RCC 7860 (cell line): ENCODE measurements around the gene LAMA3.
A peak's percentile ranks its signal among the peaks of the same experiment; 100 is the strongest.

Experiments used
- DNase-seq: peaks from one replicate; pipeline ENCODE4 v3.0.0-alpha.2; 2015; ENCODE audit warnings: low spot score
- FAIRE-seq: peaks from 2 replicates; lab custom pipeline; 2012; peaks lifted over from hg19 to GRCh38; lab: Jason Lieb, UNC

LAMA3 gene

DNA sequence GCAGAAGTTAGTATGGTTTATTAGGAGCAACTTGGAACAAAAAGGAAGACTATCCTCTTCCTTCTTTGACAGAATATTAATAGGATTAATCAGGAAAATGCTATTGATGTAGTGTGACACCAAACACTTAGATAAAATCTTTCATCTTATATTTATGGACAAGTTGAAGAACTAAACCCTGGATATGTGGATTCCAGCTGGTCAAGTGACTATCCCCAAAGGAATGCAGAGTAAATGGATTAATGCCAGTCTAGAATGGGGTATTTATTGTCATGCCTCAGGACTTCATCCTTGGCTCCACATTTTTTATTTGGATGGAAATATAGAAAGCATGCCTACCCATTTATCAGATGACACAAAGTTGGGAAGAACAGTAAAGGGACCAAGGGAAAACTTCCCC is 201.3 kb downstream of the LAMA3 start:
- DNase-seq (peak; percentile 14), FAIRE-seq (no peak)

DNA sequence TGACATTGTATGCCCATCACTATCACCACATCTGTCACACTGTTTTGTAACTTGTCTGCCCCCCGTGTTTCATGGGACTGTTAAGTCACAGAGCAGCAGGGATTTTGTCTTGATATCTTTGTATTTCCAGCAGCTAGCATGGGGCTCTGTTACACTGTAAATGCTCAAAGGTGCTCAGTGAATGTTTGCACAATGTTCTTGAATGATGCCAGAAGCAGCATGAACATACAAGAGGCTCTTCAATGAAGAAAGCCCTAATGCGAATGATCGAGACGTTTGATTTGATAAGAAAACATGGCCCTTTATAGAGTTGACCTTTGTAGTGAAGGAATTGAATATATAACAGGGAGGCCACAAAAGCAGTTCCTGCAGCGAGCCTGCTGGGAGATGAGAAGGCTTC is 204.4 kb downstream of the LAMA3 start:
- DNase-seq, result no peak
- no peak for FAIRE-seq

DNA sequence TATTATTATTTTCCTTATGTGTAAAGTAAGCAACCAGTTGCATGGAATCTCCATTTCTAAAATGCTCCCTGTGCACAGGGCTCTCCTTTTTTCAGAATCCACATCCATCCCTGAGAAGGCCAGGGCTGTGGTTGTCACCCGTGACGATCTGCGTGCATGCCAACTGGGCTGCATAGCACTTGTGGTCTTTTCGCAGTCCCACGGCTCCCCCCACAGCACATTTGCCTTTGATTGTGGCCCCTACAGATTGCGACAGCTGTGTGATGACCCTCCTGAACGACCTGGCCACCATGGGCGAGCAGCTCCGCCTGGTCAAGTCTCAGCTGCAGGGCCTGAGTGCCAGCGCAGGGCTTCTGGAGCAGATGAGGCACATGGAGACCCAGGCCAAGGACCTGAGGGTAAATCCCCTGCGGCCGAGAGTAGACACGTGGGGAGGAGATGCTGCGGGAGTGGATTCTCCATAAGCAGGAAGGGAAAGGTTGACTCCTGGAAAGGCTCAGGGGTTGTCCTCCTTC is 205.5 kb downstream of the LAMA3 start:
- FAIRE-seq, result no peak

DNA sequence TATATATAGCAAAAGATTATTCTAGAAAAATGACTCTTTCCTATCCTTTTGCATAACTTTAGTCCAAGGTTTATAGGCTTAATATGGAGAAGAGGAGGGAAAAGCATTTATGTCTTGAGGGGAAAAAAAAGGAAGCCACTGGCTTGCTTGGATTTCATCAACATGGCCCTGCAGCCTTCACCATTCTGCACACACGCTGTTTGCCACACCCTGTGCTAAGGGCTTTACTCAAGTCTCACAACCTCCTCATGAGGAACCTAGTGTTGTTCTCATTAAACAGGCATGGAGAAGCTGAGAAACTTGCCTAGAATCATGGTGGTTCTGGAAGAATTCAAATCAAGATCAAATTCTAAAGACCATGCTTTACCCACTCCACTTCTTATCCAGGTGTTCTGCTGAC is 208.0 kb downstream of the LAMA3 start:
- FAIRE-seq, result no peak
- no peak for DNase-seq

More for the DNA sequence above, 205.5 kb downstream of the LAMA3 start:
- DNase-seq, result no peak

DNA sequence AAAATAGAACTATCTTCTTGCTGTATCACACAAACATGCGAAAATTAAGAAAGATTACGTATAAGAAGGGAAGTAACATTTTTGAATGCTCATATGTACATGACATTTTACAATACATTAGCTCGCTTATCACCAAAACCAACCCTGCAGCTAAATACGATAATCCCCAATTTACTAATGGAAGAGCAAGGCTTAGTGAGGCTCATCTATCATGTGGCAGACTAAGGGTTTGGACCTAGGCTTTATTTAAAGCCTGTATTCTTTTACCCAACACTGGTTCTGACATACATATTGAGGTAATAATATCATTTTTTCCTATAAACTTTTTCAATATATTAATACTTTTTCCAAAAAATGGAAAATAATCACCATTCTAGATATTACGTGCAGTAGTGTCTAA is 208.5 kb downstream of the LAMA3 start:
- DNase-seq, result no peak
- FAIRE-seq, result no peak

DNA sequence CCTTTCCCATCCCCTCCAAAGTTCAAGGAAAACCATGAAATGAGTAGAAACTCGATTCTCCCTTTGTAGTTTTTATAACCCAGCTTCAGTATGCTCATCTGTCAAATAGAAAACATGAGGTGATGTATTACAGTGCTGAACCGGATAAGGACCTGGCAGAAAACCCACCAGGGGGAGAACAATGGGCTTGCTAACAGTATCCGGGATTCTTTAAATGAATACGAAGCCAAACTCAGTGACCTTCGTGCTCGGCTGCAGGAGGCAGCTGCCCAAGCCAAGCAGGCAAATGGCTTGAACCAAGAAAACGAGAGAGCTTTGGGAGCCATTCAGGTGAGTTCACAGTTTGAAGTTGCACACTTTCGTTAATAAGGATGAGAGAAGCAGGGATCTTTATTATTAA is 211.7 kb downstream of the LAMA3 start:
- no peak for FAIRE-seq
- DNase-seq, result no peak

DNA sequence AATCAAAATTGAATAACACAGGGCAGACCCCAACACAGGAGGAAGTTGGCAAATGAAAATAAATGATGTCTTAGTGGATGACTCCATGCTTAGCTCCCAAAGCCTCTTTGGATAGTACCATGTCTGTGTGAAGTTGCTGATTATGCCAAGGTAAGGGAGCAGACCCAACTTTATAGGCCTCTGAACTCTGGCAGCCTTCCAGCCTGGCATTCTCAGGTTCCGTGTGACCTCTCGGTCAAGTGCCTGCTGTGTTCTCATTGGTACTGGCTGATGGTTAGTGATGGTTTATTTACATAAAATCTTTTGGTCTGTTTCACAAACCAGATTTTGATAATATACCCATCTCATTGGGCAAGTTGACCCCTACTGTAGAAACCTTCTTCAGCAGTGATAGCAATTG is 213.1 kb downstream of the LAMA3 start:
- FAIRE-seq (no peak), DNase-seq (no peak)

DNA sequence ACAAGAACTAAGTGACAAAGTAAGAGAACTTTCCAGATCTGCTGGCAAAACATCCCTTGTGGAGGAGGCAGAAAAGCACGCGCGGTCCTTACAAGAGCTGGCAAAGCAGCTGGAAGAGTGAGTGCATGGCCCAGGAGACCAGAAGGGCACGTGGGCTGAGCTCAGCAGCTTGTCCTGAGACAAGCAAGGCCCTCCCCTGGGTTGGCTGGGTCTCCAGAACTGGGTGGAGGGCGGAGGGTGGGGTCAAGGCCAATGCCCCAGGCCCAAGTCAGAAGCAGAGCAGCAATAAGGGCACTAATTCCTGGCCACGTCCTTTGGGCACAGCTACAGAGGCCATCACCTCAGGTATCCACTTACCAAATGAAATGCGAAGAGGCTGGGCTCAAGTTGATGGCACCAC is 214.7 kb downstream of the LAMA3 start:
- no peak for DNase-seq
- no peak for FAIRE-seq

DNA sequence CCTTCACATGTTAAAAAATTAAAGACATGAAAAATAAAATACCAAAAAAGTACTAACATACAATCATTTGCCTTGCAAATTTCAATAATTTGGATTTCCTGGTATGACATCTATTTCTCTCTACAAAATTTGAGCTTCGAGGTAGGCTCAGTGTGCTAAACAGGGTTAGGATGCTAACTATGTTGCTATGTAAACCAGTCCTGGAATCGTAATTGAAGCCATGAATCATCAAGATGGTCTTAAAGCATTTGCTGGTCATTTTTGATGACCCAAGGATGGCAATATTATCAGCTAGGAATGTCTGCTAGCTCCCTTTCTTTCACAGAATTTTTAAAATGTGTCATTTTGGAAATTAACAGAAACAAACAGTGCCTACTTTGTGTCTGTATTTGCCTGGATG is 217.4 kb downstream of the LAMA3 start:
- DNase-seq, result no peak
- no peak for FAIRE-seq

DNA sequence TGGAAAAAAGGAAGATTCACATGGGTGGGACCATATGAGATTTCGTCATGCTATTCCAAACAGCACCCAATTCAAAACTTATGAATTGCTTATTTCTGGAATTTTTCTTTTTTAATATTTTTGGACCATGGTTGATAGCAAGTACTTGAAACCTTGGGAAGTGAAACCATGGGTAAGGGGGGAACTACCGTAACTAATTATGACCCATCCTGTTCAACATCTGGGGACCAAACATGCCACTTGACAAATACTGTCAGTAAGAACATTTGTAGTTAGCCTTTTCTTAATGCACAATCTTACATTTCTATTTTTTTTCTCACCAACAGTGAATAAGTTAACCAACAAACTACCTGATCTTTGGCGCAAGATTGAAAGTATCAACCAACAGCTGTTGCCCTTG is 219.6 kb downstream of the LAMA3 start:
- DNase-seq, result no peak
- FAIRE-seq, result no peak

DNA sequence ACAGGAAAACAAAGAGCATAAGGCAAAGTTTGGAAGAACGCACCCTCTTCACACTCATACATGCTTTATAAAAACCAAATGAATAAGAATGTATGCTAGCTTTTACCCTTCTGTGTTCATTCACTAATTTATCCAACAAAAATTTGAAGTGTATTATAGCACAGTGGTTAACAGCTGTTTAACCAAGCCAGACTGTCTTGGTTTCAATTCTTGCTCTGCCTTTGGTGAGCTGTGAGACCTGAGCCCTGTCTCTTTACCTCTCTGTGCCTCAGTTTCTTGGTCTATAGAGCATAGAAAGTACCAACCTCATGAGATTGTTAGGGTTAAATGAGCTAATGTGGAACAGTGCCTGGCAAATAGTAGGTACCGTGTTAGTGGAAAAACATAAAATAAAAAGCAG is 220.8 kb downstream of the LAMA3 start:
- DNase-seq (no peak), FAIRE-seq (no peak)

DNA sequence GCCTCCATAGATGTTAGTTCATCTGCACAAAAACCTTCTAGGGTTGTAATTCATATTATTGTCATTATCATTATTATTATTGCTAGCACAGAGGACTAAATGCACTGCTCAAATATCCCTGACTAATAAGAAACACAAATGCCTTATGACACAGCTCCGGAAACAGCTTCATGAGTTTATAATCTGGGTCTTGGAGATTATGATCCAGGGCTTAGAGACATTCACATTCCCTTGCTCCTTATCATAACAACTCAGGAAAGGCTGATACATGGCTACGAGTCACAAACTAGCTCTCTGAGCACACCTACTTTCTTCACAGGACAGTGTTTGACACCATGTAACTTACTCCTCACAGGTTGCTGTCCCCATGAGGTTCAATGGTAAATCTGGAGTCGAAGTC is 223.1 kb downstream of the LAMA3 start:
- DNase-seq (no peak), FAIRE-seq (no peak)

DNA sequence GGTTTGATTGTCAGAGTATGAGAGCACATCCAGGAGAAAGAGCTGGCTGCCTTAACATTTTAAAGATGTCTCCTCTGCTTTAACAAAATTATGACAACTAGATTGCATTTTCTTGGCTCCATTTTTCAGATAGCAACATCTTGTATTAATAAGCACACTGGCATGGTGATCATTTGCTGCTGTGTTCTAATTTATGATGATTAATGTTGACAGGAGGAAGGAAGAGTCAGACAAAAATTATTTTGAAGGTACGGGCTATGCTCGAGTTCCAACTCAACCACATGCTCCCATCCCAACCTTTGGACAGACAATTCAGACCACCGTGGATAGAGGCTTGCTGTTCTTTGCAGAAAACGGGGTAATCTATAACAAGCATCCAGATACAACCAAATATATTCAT is 227.1 kb downstream of the LAMA3 start:
- no peak for DNase-seq
- FAIRE-seq, result no peak

DNA sequence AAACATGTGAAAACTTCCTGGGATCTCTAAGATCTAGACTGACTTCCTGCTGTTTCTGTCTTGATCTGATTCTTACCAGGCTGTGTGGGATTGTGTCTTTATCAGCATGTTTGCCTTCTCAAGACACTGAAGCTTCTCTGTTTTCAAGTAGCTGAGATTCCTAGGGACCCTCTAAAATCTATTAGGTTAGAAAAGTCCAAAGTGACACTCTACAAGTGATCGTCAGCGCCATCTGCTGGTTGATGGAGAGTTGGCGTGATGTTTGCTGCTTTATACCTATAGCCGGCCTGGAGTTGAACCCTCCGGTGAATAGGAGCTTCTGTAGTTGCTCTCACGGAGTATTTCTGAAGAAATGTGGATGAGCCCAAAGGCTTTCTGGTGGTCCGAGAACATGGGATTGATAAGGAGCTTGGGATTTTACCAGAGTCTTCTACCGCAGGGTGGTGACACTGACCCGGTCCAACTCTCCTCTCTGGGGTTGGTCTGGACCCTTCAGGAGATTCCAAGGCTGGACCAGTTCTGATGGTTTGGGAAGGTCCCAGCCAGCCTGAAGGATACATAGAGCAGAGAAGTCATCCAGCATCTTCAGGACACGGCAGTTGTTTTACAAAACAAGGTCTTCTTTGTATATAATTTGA is 229.3 kb downstream of the LAMA3 start:
- DNase-seq (peak; percentile 37), FAIRE-seq (no peak)

DNA sequence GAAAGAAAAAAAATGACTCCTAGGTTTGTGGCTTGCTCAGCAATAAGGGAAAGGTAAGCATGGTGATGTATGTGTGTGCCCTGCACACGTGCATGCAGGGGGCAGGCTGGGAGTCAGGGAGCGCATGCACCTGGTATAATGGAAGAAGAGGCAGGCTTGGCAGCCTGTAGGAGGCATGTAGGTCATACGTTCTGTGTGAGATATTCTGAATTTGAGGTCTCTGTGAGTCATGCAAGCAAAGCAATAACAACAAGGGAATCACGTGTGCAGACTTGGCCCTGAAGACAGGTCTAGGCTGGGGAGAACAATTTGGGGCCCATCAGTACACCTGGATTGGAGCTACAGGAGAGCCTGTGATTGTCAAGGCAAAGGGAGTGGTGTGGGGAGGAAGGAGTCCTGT is 230.8 kb downstream of the LAMA3 start:
- FAIRE-seq, result no peak

DNA sequence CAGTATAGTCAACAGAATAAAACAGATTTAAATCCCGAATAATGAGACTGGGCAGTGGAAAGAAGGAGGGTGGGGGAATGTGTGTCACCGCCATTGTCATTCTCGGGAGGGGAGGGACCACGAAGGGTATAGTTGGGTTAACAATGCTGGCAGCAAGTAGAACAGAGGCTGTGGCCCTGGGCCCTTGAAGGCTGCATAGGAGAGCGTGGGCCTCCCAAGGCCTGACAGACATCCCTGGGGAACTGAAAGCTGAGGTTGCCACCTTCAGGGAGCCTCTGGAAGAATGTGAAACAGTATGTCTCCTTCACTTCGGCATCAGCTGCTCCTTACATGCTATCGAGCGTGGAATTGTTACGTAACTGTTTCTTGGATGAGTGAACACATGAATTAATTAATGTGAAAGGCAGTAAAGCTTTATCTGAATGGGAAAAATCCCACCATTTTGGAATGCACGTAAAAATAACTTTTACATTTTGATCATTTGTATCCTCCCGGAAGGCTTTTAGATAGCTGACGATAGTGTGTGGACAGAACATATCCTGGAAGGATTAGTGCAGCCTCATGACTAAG is 232.5 kb downstream of the LAMA3 start:
- DNase-seq (no peak), FAIRE-seq (no peak)

More for the DNA sequence above, 230.8 kb downstream of the LAMA3 start:
- no peak for DNase-seq

DNA sequence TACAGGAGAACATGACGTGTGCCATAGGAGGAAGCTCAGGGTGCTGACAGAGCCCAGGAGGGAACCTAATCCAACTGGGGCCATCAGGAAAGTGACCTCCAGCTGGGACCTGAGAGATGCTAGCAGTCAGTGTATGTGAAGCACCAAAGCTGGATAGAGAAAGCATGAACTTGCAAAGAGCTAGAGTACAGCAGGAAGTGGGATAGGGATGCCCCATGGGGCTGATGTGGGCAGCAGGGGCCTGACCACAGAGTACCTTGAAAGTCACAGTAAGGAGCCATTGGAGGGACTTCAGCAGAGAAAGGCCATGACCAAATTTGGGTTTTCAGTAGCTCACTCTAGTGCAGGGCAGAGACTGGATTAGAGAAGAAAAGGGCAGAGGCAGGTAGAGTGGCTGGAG is 233.7 kb downstream of the LAMA3 start:
- no peak for DNase-seq
- no peak for FAIRE-seq

DNA sequence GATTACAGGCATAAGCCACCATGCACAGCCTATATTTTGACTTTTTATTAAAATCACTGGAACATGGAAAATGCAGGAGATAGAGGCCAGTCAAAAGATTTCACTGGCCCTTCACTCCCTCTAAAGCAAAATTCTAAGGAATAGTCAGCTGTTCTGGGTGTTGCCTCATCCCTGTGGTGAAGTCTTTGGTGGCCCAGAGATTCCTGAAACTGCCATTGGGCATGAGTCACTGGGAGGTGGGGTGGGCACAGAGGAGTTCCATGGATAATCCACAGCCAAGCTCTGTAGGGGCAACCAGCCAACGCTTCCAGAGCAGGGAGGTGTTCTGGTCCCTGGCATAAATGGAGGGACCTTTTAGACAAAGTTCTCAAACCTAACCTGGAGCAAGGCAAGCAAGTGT is 235.6 kb downstream of the LAMA3 start:
- peak; percentile 58 for FAIRE-seq
- peak; percentile 21 for DNase-seq

DNA sequence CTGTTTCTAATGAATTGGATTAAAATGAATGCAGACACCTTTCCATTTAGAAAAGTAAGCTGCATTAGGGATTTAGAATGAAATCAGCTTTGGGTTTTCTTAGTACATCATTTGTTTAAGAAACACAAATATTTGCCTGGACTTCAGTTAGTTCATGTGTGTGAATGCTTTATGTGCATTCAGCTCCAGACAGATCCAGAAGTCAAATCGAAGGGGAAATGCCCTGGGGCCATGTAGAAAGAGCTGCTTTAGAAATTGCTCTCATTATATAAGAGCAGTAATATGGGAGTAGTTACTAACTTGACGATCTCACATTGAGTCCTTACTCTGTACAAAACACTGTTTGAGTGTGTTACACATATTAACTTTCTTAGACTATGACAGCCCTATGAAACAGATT is 237.3 kb downstream of the LAMA3 start:
- DNase-seq, result no peak
- no peak for FAIRE-seq

DNA sequence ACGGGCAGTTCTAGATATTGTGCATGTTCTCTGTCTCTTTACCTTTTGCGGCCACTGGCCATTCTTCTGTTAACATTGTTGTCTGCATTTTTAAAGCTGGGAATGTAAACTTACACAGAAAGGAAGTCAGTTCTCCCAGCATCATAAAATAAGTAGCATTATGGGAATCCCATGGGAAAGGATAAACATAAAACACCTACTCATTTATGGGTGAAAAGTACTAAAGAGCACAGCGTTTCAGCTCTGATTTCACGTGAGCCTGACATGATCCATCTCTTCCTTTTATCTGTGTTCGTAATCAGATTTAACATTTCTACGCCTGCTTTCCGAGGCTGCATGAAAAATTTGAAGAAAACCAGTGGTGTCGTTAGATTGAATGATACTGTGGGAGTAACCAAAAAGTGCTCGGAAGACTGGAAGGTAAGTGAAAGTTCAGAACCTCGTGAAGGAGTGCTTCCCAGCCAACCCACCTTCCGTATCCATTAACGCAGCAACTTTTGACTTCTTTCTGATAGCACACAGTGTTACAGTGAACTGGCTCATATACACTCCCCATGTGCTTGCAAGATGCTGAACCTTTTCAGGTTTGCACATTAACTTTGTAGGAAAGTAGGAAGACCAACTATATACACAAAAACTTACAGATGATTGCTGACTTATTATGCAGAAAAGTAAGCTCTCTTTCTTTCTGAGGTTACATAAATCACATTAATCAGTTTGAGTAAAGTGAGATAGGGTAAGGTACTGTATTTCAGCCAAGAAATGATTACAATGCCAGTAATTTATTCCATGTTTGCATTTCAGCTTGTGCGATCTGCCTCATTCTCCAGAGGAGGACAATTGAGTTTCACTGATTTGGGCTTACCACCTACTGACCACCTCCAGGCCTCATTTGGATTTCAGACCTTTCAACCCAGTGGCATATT is 238.8 kb downstream of the LAMA3 start:
- DNase-seq (no peak), FAIRE-seq (no peak)

DNA sequence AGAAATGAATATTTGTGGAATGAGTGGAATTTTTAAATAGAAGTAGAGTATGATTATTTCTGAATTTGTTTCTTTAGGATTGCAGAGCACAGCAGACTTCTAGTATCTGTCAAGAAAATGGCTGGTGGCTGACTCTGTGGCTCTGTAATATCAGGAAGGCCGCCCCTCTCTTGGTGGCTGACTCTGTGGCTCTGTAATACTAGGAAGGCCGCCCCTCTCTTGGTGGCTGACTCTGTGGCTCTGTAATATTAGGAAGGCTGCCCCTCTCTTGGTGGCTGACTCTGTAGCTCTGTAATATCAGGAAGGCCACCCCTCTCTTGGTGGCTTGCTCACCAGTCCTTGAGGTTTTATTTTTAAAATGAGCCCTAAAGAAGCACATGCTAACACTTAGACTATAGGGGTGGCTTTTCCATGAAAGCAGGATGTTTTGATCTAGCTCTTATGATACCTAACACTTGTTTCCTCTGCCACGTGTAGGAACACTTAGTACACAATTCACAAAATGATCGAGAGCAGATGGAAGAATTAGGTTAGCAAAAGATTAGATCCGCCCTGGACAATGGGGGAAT is 240.2 kb downstream of the LAMA3 start:
- no peak for FAIRE-seq
- DNase-seq, result no peak
